Type B pancreatic cell (in vitro differentiated cells): ENCODE measurements around the gene THSD4. TPM values are rescaled to one million over a fixed set of nuclear protein-coding genes. Genes with fewer than 3 reads are reported as not detected.

Source experiments
- DNase-seq: peaks from one replicate; pipeline ENCODE4 v3.0.0; 2021; ENCODE audit warnings: mixed read lengths; ENCODE audit not compliant: unreplicated experiment; ENCODE audit errors: extremely low spot score
- H3K27ac Mint-ChIP-seq: 2 replicates; pipeline ENCODE4 v1.8.0; 2021; ENCODE audit warnings: mild to moderate bottlenecking, mixed read lengths
- H3K27me3 Mint-ChIP-seq: 2 replicates; pipeline ENCODE4 v1.8.0; 2021; ENCODE audit warnings: mixed read lengths
- H3K36me3 Mint-ChIP-seq: 2 replicates; pipeline ENCODE4 v1.8.0; 2021; ENCODE audit warnings: mixed read lengths
- H3K4me1 Mint-ChIP-seq: one replicate; pipeline ENCODE4 v1.8.0; 2021; ENCODE audit warnings: mixed read lengths; ENCODE audit not compliant: unreplicated experiment
- H3K4me3 Mint-ChIP-seq: 2 replicates; pipeline ENCODE4 v1.8.0; 2021; ENCODE audit warnings: mild to moderate bottlenecking, mixed read lengths
- H3K9me3 Mint-ChIP-seq: 2 replicates; pipeline ENCODE4 v1.8.0; 2021; ENCODE audit warnings: mixed read lengths
- total RNA-seq: library from RNA; stranded (reverse); gene quantifications from 2 replicates; pipeline ENCODE4 v1.2.1, GENCODE V29; 2021; ENCODE audit warnings: low replicate concordance
- TF ChIP-seq, protein P1 (sequence below): fragments of 200-600 bp; sonication (generic); conservative IDR thresholded peaks from 2 replicates; pipeline ENCODE4 v1.5.0; 2021; ENCODE audit warnings: antibody characterized with exemption, mild to moderate bottlenecking

Gene THSD4
- total RNA-seq, 1 donor from 2014 or later: 43.3 TPM

DNA sequence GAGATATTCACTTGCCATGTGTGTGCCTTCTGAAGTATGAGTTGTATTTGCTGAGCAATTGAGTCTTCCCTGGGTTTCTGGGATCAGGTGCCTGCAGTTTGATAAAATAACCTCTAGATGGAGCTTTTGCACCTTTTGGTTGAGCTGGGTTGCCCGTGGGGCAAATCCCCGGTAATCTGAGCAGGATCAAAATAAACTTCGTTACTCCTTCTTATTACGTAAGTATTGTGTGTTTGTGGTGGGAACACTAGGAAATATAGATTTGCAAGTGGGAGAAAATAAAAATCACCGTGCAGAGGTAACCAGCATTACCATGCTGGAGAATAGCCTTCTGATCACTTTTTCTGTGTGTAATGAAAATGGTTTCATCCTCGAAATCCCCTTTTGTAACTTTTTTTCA lies 417.7 kb downstream of the THSD4 start:
- Mint-ChIP-seq H3K9me3 (peaks cover 9% of the 10 kb centered on the region), H3K27ac (no peak overlapping the region), H3K4me3 (no peak overlapping the region), H3K4me1 (no peaks in the 10 kb centered on the region), H3K27me3 (peaks cover 3% of the 10 kb centered on the region), H3K36me3 (peaks cover 10% of the 10 kb centered on the region)
- no peak for DNase-seq
- TF ChIP-seq, protein P1, sequence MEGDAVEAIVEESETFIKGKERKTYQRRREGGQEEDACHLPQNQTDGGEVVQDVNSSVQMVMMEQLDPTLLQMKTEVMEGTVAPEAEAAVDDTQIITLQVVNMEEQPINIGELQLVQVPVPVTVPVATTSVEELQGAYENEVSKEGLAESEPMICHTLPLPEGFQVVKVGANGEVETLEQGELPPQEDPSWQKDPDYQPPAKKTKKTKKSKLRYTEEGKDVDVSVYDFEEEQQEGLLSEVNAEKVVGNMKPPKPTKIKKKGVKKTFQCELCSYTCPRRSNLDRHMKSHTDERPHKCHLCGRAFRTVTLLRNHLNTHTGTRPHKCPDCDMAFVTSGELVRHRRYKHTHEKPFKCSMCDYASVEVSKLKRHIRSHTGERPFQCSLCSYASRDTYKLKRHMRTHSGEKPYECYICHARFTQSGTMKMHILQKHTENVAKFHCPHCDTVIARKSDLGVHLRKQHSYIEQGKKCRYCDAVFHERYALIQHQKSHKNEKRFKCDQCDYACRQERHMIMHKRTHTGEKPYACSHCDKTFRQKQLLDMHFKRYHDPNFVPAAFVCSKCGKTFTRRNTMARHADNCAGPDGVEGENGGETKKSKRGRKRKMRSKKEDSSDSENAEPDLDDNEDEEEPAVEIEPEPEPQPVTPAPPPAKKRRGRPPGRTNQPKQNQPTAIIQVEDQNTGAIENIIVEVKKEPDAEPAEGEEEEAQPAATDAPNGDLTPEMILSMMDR: peak; percentile 74

DNA sequence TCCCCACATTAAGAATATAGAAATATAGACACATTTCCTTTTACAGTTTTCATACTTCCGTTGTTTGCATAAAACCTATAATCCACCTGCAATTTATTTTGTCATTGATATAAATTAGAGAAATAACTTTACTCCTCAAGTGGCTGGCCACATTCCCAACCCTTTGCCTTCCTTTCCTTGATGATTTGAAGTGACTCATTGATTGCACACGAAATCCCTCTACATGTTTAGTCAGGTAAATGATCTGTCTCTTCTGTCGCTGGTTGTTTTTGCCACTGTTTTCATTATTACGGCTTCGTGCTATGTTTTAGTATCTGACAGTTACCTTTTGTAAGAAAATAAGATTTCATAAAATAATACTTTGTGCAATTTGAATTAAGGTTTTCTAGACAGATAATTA lies 422.9 kb downstream of the THSD4 start:
- H3K27me3 Mint-ChIP-seq: no peaks in the 10 kb centered on the region
- DNase-seq: no peak
- no peak overlapping the region for H3K4me3 Mint-ChIP-seq
- TF ChIP-seq, protein P1: no peak
- peaks cover 4% of the 10 kb centered on the region for H3K36me3 Mint-ChIP-seq
- H3K27ac Mint-ChIP-seq: no peak overlapping the region
- peaks cover 5% of the 10 kb centered on the region for H3K4me1 Mint-ChIP-seq
- peaks cover 4% of the 10 kb centered on the region for H3K9me3 Mint-ChIP-seq

DNA sequence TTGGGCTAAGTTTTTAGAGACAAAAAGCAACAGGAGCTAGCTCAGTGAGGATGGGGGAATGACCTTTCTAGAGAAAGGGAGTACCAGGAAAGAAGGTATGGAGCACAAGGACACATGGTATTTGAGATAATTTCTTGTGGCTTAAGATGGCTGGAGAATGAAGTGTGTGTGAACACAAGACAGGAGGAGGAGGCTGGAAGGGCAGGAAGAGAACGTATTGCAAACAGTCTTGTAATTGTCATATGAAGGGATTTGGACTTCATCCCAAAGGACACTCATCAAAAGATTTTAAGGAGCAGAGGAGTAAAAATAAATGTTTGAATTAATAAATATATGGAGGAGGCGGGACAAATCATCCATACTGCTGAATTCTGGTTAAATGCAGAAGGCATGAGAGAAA lies 426.5 kb downstream of the THSD4 start:
- Mint-ChIP-seq H3K4me3 (no peak overlapping the region), H3K27ac (no peak overlapping the region), H3K9me3 (peaks cover 5% of the 10 kb centered on the region), H3K4me1 (peaks cover 16% of the 10 kb centered on the region), H3K36me3 (peaks cover 10% of the 10 kb centered on the region), H3K27me3 (no peaks in the 10 kb centered on the region)
- DNase-seq: no peak
- TF ChIP-seq, protein P1: no peak

DNA sequence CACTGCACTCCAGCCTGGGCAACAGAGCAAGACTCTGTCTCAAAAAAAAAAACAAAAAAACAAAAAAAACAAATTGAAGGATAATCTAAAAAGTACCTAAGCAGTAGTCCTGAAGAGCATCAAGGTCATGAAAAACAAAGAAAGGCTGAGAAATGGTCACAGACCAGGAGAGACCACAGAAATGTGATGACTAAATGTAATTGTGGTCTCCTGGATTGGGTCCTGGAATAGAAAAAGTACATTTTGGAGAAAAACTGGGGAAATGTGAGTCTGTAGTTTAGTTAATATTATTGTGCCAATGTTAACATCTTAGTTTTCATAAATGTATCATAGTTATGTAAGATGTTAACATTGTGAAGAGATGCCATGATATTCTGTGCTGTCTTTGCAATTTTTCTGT lies 427.6 kb downstream of the THSD4 start:
- TF ChIP-seq, protein P1: no peak
- Mint-ChIP-seq H3K4me3 (no peak overlapping the region), H3K36me3 (peaks cover 10% of the 10 kb centered on the region), H3K27me3 (no peaks in the 10 kb centered on the region), H3K9me3 (peaks cover 5% of the 10 kb centered on the region), H3K4me1 (peaks cover 27% of the 10 kb centered on the region), H3K27ac (no peak overlapping the region)
- DNase-seq: no peak

DNA sequence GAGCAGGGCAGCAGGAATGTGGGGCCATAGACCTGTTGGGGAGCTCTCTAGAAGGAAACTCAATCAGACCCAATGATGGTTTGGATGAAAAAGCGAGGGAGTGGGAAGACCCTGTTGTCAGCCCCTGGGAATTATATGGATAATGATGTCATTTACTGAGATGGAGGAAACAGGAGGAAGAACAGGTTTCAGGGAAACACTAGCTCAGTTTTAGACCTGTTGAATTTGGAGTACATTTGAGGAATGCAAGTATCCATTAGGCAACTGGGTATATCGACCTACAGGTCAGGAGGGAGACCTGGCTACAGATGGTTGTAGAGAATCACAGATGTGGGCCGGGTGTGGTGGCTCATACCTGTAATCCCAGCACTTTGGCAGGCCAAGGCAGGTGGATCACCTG lies 428.1 kb downstream of the THSD4 start:
- no peak overlapping the region for H3K4me3 Mint-ChIP-seq
- no peaks in the 10 kb centered on the region for H3K27me3 Mint-ChIP-seq
- H3K4me1 Mint-ChIP-seq: peaks cover 32% of the 10 kb centered on the region
- peaks cover 5% of the 10 kb centered on the region for H3K9me3 Mint-ChIP-seq
- no peak overlapping the region for H3K27ac Mint-ChIP-seq
- peaks cover 10% of the 10 kb centered on the region for H3K36me3 Mint-ChIP-seq
- TF ChIP-seq, protein P1: no peak
- DNase-seq: no peak

DNA sequence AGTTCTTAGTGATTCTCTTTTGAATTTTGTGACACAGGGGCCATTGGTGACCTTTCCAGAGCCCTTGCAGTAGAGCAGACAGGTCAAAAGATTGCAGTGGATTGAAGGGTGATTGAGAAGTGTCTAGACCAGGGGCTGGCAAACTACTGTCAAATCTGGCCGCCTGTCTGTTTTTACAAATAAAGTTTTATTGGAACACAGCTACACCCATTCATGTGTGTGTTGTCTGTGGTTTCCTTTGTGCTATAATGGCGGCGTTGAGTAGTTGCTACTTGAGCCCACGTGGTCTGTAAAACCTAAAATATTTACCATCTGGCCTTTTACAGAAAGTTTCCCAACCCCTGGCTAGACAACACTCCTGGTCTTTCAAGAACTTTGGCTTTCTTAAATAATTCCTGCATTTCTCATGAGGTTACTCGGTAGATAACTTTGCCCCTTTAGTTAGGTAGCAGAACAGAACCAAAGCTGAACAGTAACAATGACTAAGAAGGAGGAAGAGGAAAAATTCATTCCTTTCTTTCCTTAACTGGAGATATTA lies 430.0 kb downstream of the THSD4 start:
- peaks cover 5% of the 10 kb centered on the region for H3K9me3 Mint-ChIP-seq
- H3K36me3 Mint-ChIP-seq: peaks cover 18% of the 10 kb centered on the region
- no peak overlapping the region for H3K4me3 Mint-ChIP-seq
- H3K27me3 Mint-ChIP-seq: peaks cover 3% of the 10 kb centered on the region
- H3K27ac Mint-ChIP-seq: no peak overlapping the region
- TF ChIP-seq, protein P1: no peak
- H3K4me1 Mint-ChIP-seq: peaks cover 45% of the 10 kb centered on the region
- no peak for DNase-seq
